GM12801 (cell line): Measurements from ENCODE around the gene ABCA7.

ENCODE experiments used
- CTCF ChIP-seq: IDR thresholded peaks from one replicate; pipeline ENCODE4 v1.5.1; 2011; ENCODE audit warnings: control low read depth; ENCODE audit not compliant: insufficient read length; ENCODE audit errors: extremely low read depth

Gene ABCA7

GRCh38 chr19:993831-994393 is 46.0 kb upstream of the ABCA7 start:
- no peak for TF ChIP-seq CTCF

- no peak for TF ChIP-seq CTCF
These were observed 45.4 kb upstream of the ABCA7 start for GRCh38 chr19:994516-994915.

GRCh38 chr19:995051-995827 is 44.7 kb upstream of the ABCA7 start:
- TF ChIP-seq CTCF: no peak

GRCh38 chr19:996051-996838 is 43.7 kb upstream of the ABCA7 start:
- TF ChIP-seq CTCF: no peak

GRCh38 chr19:998064-998463 is 41.8 kb upstream of the ABCA7 start:
- TF ChIP-seq CTCF: no peak

GRCh38 chr19:999379-999719 is 40.6 kb upstream of the ABCA7 start:
- no peak for TF ChIP-seq CTCF

GRCh38 chr19:1000095-1000494 is 39.8 kb upstream of the ABCA7 start, which contains the start of gene GRIN3B:
Gene GRIN3B, plus strand, starts transcription at chr19:1000419. Its CDS starts 19 bp downstream, at chr19:1000438.
- TF ChIP-seq CTCF: no peak
